ENCODE data around the gene GIN1.
"Not testable (repeated sequence)": the region's sequence is repeated elsewhere in the genome, so short reads cannot be mapped to it uniquely, and the experiment has no call there.

The GIN1 gene

DNA sequence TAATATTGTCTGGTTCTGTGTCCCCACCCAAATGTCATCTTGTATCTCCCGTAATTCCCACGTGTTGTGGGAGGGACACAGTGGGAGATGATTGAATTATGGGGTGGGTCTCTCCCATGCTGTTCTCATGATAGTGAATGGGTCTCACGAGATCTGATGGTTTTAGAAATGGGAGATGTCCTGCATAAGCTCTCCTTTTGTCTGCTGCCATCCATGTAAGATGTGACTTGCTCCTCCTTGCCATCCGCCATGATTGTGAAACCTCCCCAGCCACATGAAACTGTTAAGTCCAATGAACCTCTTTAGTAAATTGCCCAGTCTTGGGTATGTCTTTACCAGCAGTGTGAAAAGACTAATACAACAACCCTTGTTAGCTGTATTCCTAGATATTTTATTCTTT, 44.5 kb downstream of the GIN1 start:
- TF ChIP-seq, protein P1, sequence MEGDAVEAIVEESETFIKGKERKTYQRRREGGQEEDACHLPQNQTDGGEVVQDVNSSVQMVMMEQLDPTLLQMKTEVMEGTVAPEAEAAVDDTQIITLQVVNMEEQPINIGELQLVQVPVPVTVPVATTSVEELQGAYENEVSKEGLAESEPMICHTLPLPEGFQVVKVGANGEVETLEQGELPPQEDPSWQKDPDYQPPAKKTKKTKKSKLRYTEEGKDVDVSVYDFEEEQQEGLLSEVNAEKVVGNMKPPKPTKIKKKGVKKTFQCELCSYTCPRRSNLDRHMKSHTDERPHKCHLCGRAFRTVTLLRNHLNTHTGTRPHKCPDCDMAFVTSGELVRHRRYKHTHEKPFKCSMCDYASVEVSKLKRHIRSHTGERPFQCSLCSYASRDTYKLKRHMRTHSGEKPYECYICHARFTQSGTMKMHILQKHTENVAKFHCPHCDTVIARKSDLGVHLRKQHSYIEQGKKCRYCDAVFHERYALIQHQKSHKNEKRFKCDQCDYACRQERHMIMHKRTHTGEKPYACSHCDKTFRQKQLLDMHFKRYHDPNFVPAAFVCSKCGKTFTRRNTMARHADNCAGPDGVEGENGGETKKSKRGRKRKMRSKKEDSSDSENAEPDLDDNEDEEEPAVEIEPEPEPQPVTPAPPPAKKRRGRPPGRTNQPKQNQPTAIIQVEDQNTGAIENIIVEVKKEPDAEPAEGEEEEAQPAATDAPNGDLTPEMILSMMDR (IDR thresholded peaks at IDR 0.05; ENCODE audit: control insufficient read depth, extremely low read depth, insufficient read depth), result no peak
- H3K4me3 ChIP-seq (ENCODE audit: low read depth, low read length), result no peak overlapping the region
- no peak for DNase-seq (ENCODE audit: low read depth)

DNA sequence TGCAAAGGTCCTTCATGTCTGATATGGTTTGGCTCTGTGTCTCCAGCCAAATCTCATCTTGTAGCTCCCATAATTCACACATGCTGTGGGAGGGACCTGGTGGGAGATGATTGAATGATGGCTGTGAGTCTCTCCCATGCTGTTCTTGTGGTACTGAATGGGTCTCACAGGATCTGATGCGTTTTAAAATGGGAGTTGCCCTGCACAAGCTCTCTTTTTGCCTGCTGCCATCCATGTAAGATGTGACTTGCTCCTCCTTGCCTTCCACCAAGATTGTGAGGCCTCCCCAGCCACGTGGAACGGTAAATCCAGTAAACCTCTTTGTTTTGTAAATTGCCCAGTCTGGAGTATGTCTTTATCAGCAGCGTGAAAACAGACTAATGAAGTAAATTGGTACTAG, 46.4 kb downstream of the GIN1 start:
- DNase-seq (ENCODE audit: low read depth); H3K4me3 ChIP-seq (ENCODE audit: low read depth, low read length): not testable (repeated sequence)

DNA sequence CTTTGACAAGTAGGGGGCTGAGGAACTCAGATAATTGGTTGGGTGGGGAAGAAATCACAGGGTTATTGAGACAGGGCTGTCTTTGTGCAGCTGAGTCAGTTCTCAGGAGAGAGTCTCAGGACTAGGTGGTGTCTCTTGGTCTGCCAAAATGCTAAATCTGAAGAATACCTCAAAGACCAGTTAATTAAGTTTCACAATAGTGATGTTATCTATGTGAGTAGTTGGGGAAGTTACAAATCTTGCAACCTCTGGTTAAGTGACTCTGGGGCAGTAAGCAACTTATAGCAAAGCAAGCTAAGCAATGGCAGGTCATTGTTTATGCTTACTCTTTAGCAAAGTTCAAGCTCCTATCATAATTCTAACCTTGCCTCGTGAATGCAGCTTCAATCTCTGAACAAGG, 53.6 kb downstream of the GIN1 start:
- no peak overlapping the region for H3K4me3 ChIP-seq (ENCODE audit: low read depth, low read length)
- DNase-seq (ENCODE audit: low read depth), result no peak
- TF ChIP-seq, protein P1 (IDR thresholded peaks at IDR 0.05; ENCODE audit: control insufficient read depth, extremely low read depth, insufficient read depth), result no peak

DNA sequence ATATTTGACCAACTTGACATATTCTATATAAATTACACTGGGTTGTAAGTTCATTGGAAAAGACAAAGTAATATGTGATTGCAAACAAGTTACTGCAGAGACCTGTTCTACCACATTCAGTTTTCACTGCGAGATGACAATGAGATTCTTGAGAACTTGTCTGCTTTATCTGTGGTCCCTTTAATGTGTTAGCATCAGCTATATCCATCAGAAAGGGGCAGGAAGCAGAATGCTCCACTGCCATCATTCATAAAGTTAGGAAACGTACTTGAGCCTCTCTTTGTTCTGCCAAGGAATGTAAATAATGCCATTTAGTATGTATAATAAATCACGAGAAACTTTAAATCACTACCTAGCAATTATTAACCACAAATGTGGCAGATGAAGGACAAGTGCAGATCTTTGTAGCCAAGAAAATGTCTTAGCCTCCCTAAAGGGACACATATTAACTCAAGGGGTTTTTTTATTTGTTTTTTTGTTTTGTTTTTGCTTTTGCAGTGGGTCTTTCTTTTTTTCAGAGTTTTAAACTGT, 59.4 kb downstream of the GIN1 start:
- TF ChIP-seq, protein P1 (IDR thresholded peaks at IDR 0.05; ENCODE audit: control insufficient read depth, extremely low read depth, insufficient read depth), result no peak
- DNase-seq (ENCODE audit: low read depth), result no peak

DNA sequence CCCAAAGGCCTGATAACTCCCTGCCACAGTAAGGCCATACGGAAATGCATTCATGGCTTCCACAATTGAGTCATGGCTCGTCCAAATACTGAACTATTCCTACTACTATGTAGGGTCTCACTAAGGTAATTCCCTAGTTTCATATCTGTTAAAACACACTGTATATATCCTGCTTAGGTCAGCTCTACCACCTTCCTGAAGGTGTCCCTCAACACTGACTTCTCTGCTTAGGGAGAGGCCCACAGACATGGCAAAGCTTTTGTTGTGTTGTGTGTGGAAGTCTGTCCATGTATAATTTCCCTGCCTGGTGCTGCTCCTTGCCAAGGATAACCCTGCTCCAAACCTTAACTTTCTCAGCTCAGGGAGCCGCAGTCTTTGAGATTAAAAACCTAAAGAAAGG, 60.4 kb downstream of the GIN1 start:
- TF ChIP-seq, protein P1 (IDR thresholded peaks at IDR 0.05; ENCODE audit: control insufficient read depth, extremely low read depth, insufficient read depth), result no peak
- no peak for DNase-seq (ENCODE audit: low read depth)
- H3K4me3 ChIP-seq (ENCODE audit: low read depth, low read length), result no peak overlapping the region

More for the DNA sequence above, 59.4 kb downstream of the GIN1 start:
- H3K4me3 ChIP-seq (ENCODE audit: low read depth, low read length), result no peak overlapping the region

GRCh38 chr5:103057208-103058130, 62.5 kb downstream of the GIN1 start:
- no peak overlapping the region for H3K4me3 ChIP-seq (ENCODE audit: low read depth, low read length)
- DNase-seq (ENCODE audit: low read depth), result no peak
- TF ChIP-seq, protein P1 (IDR thresholded peaks at IDR 0.05; ENCODE audit: control insufficient read depth, extremely low read depth, insufficient read depth), result no peak

- DNase-seq (ENCODE audit: low read depth); H3K4me3 ChIP-seq (ENCODE audit: low read depth, low read length): not testable (repeated sequence)
Observed at GRCh38 chr5:103046706-103047105, 73.2 kb downstream of the GIN1 start.

Measured in LNCaP clone FGC (cell line).